GM18505 (cell line): ENCODE measurements around the gene TES.

Source experiments
- ATAC-seq: cut with Tn5 transposase; IDR thresholded peaks from one replicate; pipeline ENCODE4 v1.9.1; 2021; ENCODE audit not compliant: unreplicated experiment
- POLR2A ChIP-seq: IDR thresholded peaks from 4 replicates; pipeline ENCODE4 v1.6.1; 2011; ENCODE audit warnings: borderline replicate concordance; ENCODE audit not compliant: insufficient read depth, insufficient read length; ENCODE audit errors: extremely low read depth

The TES gene

GRCh38 chr7:116219834-116220233 is 9.5 kb downstream of the TES start:
- ATAC-seq: no peak
- no peak for TF ChIP-seq POLR2A

- ATAC-seq: no peak
- no peak for TF ChIP-seq POLR2A
Observed at GRCh38 chr7:116222501-116222900, 12.2 kb downstream of the TES start.

DNA sequence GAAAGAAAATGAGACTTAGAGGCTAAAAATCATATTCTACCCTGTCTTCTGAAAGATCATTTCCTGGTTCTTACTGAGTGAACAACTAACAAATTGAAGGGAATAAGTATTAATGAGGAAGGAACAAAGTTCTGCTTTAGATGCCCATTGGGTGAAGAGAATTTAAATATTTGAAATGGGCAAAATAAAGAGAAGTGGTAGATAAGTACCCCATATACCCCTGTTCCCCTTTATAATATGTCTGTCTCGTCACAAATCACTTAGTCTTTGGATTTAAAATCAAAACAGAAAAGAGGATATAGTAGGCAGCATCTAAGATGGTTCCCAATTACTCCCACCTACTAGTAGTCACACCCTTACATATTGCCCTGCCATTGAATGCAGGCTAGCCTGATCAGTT is 13.2 kb downstream of the TES start:
- no peak for ATAC-seq
- no peak for TF ChIP-seq POLR2A

- TF ChIP-seq POLR2A: no peak
- ATAC-seq: no peak
Observed at GRCh38 chr7:116224492-116225098, 14.3 kb downstream of the TES start.

- no peak for ATAC-seq
Observed at GRCh38 chr7:116225860-116226259, 15.5 kb downstream of the TES start.

GRCh38 chr7:116226664-116227063 is 16.3 kb downstream of the TES start:
- ATAC-seq: no peak
- TF ChIP-seq POLR2A: no peak

More at GRCh38 chr7:116225860-116226259, 15.5 kb downstream of the TES start:
- TF ChIP-seq POLR2A: no peak

DNA sequence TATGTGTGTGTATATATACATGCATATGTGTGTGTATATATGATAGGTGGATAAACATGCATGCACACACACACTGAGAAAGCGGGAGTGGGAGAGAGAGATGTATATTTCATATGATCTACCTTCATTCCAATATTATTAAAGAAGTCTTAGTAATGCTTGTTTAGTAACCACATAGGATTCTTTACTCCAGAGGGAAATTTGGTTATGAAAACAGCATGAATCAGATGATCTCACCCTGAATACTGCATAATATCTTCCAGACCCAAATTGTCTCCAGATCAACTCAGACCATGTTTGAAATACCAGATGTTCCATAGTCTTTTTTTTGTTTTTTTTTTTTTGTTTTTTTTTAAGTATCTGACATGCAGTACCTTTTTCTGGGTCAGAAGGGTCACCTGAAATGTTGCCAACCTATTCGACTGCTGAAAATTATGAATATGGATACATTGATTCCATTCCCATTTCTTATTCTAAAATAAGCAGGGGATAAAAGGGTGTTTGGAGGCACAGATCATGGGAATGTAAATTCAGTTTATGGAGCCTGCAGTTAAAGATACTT is 17.4 kb downstream of the TES start:
- ATAC-seq: no peak
- TF ChIP-seq POLR2A: no peak

DNA sequence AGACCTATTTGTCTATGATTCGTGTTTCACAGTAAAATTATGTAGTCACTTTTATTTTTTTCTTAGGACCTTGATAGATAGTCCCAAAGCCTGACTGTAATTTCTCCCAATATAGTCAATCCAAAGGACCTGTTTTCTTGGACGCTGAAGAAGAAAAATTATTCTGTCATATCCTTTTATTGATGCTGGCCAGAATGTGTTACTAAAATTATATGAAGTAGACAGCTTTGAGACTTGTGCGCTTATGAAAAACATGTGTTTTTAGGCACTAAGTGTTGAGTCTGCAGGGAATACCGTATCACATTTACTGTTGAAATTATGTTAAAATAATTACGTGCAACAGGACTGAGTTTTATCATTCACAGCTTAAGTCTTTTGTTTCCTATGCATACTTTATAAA is 17.9 kb downstream of the TES start:
- ATAC-seq: no peak
- no peak for TF ChIP-seq POLR2A

GRCh38 chr7:116229366-116229765 is 19.0 kb downstream of the TES start:
- TF ChIP-seq POLR2A: no peak
- ATAC-seq: peak; percentile 49

DNA sequence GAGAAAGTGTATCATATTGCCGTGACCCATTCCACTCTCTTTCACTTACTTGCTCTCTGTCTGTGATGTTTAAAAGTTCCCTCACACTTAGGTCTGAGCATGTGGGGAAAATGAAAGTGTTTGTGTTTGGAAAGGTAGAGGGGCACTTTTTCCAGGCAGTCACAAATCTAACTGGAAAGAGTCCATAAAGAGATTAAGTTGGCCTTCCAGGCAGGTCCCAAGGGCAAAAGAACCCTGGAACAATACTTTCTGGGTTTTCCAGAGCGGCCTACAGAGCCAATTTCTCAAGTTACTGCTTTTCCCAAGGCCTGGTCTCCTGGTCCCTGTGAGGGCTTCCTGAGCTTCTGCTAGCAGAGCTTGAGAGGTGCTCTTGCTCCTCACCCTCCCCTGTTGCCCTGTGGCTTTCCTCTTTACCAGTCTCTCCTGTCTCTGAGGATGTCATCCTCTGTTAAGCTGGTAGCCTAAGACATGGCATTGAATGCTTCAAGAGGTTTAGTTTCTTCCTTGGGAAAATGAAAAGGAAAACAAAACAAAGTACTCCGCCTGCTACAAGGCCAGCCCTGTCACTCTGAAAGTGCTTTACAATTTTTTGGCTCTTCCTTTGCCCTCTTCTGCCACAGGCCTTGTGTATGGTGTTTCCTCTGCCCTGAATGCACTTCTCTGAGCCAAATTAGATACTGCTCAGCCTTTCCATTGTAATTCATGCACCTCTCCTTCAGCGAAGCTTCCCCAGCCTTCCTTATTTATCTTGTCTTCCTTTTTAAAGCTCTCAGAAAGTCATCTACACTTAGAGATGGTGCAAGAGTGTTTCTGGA is 20.1 kb downstream of the TES start:
- ATAC-seq: no peak
- TF ChIP-seq POLR2A: no peak

- ATAC-seq: no peak
- no peak for TF ChIP-seq POLR2A
Observed at GRCh38 chr7:116231543-116231942, 21.2 kb downstream of the TES start.

DNA sequence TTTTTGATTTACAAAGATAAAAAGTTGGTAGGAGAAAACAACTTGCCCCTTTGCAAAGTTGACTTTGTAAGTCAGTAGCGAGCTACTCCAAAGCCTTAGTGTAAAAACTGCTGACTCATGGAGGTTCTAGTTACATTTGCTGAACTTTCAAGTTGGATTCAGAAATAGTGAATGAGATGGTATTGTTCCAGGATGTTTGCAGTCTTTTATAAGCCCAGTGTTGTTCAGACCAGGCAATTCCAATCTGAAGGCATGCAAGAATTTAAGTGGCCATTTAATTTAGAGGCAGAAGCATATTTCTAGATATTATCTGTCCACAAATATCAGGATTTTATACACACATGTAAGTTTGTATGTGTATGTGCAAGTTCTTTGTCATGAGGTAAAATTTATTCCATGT is 21.6 kb downstream of the TES start:
- TF ChIP-seq POLR2A: no peak
- ATAC-seq: no peak

DNA sequence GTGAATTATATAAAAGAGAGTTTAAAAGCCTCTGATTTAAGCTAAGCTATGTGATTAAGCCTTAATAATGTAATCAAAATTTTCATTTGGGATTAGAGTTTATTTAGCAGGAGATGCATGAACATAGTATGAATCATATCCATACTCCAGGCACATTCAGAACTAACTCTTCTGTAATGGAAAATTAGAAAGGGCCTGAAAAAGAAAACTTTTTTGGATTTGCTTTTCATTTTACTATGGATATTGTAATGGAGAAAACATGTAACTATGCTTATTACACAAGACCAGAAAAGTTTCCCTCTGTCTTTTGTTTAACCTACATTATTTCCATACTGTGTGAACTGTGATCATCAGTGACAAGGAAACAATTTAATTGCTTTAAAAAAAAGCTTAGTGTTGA is 22.0 kb downstream of the TES start:
- no peak for TF ChIP-seq POLR2A
- no peak for ATAC-seq

- ATAC-seq: no peak
Observed at GRCh38 chr7:116232920-116233319, 22.6 kb downstream of the TES start.

GRCh38 chr7:116234517-116235200 is 24.3 kb downstream of the TES start:
- ATAC-seq: no peak
- no peak for TF ChIP-seq POLR2A

More at GRCh38 chr7:116232920-116233319, 22.6 kb downstream of the TES start:
- TF ChIP-seq POLR2A: no peak
